ENCODE data around the gene NUAK2.

The NUAK2 gene

DNA sequence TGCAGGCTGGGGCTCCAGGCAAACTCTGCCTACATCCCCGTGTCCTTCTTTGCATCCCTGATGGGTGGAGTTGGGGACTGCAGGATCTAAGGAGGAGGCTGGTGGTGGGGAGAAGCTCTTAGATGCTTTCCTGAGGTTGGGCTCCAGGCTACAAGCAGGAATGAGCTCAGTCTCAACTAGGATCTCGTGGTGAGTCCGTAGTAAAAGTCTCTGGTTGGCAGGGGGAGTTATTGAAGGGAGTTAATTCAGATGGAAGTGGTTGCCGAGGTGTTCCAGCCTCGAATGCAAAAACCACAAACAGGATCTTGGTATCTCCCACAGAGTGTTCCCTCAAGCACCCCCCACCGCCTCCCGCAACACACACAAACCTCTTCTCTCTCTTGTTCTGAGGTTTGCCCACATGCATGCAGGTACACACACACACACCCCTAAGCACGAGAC is 58.8 kb downstream of the NUAK2 start:
- TF ChIP-seq, protein P1, sequence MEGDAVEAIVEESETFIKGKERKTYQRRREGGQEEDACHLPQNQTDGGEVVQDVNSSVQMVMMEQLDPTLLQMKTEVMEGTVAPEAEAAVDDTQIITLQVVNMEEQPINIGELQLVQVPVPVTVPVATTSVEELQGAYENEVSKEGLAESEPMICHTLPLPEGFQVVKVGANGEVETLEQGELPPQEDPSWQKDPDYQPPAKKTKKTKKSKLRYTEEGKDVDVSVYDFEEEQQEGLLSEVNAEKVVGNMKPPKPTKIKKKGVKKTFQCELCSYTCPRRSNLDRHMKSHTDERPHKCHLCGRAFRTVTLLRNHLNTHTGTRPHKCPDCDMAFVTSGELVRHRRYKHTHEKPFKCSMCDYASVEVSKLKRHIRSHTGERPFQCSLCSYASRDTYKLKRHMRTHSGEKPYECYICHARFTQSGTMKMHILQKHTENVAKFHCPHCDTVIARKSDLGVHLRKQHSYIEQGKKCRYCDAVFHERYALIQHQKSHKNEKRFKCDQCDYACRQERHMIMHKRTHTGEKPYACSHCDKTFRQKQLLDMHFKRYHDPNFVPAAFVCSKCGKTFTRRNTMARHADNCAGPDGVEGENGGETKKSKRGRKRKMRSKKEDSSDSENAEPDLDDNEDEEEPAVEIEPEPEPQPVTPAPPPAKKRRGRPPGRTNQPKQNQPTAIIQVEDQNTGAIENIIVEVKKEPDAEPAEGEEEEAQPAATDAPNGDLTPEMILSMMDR (IDR thresholded peaks at IDR 0.05; ENCODE audit: extremely low read depth, missing control alignments) = no peak
- no peak for DNase-seq (ENCODE audit: low spot score)

DNA sequence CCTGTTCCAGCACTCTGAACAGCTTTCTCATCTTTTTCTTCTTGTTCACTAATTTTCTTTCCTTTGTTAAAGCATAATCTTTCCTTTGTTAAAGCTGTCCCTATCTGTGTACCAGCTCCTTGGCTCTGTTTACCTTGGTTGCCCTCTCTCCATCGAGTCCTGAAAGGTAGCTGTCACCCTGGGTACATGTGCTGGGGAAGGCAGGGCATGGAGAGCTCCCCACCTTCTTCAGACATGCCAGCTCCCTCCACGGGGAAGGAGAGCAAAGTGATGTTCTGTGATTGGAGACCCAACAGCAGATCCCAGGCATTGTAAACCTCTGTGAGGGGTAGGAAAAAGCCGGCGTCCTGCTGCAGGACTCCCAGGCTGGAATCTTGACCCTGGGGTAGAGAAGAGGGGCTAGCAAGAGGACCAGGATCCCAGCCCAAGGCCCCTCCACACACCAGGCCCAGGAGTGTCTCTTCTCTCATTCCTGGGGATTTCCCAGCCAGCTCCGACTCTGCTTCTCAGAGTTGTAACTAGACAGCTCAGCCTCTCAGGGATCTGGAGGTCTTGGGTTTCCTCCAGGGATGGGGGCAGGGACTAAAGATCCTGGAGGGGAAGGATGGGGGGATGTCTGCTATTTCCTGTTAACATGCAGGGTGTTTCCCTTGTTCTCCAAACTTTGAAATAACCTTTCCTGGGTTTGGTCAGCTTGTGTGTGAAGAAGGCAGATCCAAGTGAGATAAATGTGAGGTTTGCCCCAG is 59.4 kb downstream of the NUAK2 start:
- TF ChIP-seq, protein P1 (IDR thresholded peaks at IDR 0.05; ENCODE audit: extremely low read depth, missing control alignments) = no peak
- DNase-seq (ENCODE audit: low spot score) = no peak

DNA sequence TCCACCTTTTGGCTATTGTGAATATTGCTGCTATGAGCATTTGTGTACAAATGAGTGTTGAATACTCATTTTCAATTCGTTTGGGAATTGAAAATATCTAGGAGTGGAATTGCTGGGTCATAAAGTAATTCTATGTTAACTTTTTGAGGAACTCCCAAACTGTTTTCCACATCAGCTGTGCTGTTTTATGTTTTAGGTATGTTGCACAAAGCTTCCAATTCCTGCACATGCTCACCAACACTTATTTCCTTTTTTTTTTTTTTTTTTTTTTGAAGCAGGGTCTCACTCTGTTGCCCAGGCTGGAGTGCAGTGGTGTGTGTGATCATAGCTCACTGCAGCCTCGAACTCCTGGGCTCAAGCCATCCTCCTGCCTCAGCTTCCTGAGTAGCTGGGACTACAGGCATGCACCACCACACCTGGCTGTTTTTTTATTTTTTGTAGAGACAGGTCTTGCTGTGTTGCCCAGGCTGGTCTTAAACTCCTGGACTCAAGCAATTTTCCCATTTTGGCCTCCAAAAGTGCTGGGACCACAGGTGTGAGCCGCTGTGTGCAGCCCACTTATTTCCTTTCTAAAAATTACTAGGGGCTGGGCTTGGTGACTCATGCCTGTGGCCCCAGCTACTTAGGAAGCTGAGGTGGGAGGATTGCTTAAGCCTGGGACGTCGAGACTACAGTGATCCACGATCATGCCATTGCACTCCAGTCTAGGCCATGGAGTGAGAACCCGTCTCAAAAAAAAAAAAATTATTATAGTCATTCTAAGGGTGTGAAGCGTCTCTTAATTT is 60.4 kb downstream of the NUAK2 start:
- no peak for DNase-seq (ENCODE audit: low spot score)
- TF ChIP-seq, protein P1 (IDR thresholded peaks at IDR 0.05; ENCODE audit: extremely low read depth, missing control alignments) = no peak

DNA sequence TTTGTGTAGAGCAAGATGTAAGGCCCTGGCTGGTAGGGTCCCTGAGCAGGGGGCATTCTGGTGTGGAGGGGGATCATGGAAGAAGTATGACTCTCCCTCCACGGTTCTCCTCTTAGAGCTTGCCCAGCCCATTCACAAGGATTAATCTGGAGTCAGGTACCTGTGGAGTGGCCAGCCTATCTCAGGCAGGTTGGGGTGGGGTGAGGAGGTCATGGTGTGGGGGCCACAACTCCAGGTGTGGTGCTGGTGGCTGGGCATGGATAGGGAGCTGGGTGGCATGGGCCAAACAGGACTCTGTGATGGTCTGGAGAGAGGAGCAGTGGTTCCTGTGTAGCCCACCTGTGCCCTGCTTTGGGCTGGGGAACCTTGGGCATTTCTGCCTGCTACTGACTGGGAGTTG is 61.5 kb downstream of the NUAK2 start:
- no peak for DNase-seq (ENCODE audit: low spot score)
- TF ChIP-seq, protein P1 (IDR thresholded peaks at IDR 0.05; ENCODE audit: extremely low read depth, missing control alignments) = no peak

DNA sequence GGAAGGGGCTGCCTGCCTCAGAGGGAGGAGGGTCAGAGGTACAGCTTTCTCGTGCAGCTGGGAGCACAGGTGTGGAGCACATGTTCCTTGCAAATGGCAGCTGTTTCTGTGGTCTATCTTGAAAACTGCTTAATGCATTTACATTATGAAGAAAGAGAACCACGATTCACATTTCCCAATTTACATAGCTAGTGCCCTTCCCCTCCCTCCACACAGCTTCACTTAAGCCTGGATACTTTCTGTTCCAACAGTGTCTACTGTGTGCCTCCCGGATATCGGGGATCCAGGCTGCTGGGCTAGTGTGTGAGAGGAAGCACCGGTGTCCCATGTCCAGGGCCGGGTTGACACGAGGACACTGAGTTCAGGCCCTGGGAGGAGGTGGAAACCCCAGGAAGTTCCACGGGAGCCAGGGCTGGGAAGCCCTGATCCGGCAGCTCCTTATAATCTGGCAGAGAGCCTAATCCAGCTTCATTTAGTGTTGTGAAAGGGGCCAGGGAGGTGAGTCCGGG is 62.2 kb downstream of the NUAK2 start:
- TF ChIP-seq, protein P1 (IDR thresholded peaks at IDR 0.05; ENCODE audit: extremely low read depth, missing control alignments) = no peak
- DNase-seq (ENCODE audit: low spot score) = no peak

DNA sequence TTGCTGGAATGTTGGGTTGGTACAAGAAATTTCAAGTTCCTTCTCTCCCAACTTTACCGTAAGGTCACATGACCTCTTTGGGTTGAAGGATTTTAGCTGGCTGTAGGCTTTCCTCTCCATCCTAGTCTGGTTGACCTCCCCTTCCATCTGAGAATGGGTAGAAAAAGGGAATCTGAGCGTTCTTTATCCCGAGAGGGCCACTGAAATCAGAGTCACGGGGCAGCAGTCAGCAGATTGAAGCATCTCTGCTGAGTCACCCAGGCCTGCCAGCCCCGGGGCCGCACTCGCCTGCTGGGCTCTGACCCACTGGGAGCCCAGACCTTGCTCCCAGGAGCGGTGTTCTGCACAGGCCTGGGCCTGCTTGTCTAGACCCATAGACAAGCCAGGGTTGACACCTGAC is 62.8 kb downstream of the NUAK2 start:
- TF ChIP-seq, protein P1 (IDR thresholded peaks at IDR 0.05; ENCODE audit: extremely low read depth, missing control alignments) = no peak
- no peak for DNase-seq (ENCODE audit: low spot score)

DNA sequence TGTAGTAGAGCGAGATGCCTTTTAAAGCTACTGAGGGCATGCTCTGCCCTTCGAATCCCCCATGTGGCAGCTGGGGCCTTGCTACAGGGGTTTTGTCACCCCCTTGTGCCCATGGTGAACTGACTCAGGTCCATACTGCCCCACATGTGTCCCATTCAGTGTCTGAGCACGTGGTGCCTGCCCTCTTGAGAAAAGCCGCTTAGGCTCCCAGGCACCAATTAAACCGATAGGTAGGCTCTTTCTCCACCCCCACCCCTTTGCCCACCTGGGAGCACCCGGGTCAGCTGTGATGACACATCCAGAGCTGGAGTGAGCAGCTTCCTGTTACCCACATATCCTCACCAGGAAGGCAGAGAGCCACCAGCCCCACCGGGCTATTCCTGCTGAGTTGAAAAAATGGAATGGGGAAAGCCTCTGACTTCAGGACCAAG is 63.3 kb downstream of the NUAK2 start:
- no peak for DNase-seq (ENCODE audit: low spot score)
- TF ChIP-seq, protein P1 (IDR thresholded peaks at IDR 0.05; ENCODE audit: extremely low read depth, missing control alignments) = no peak

Data from GM20000 (cell line).